NCI-H2107 treated with DMSO at 0.1 percent for 48 hours (cell line): Measurements from ENCODE around the gene ABI3BP.
"Not testable (repeated sequence)": the region's sequence is repeated elsewhere in the genome, so short reads cannot be mapped to it uniquely, and the experiment has no call there.

ENCODE experiments used
- DNase-seq: peaks from one replicate; lab custom pipeline; 2025; ENCODE audit not compliant: unreplicated experiment; lab: John Stamatoyannopoulos, UW

Gene ABI3BP

DNA sequence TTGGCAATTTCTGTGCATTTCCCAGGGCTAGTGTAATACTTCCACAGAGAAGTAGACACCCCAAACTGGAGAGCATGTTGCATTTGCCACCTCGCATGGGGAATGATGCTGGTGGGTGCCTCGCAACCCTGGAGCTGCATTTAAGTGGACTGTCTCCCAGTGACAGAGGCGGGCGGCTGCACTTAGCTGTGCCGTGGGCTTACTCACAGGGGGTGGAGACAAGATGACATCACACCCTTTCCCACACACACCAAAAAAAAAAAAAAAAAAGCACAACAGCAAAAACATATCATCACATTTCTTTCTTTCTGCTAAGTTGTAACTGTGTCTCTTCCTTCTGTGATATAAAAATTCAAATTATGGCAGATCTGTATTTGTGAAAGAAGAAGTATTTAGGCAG is at the start of gene ABI3BP:
Gene ABI3BP, minus strand, starts transcription at position 113 of the 400 bp plus-strand sequence. Its CDS starts 37 bp downstream, at position 76.
- no peak for DNase-seq

GRCh38 chr3:101039285-101039684 is 46.1 kb upstream of the ABI3BP start:
- DNase-seq: no peak

DNA sequence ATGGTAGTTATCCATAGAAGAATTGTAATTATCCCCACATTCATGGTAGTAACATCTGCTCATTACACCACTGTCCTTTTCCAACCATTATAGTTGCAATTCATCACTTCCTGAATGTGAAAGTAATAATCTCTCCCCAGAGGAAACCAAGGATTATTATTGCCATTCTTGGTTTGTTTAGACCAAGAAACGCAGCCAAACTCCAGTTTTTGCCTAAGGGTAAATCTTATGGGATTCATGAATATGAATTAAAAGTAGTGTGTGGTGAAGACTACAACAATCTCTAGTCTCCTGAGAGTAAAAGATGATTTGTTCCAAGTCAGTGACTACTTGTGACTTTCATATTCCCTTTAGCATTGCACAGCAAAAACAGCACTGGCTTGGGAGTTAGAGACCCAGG is 45.7 kb upstream of the ABI3BP start:
- DNase-seq: no peak

DNA sequence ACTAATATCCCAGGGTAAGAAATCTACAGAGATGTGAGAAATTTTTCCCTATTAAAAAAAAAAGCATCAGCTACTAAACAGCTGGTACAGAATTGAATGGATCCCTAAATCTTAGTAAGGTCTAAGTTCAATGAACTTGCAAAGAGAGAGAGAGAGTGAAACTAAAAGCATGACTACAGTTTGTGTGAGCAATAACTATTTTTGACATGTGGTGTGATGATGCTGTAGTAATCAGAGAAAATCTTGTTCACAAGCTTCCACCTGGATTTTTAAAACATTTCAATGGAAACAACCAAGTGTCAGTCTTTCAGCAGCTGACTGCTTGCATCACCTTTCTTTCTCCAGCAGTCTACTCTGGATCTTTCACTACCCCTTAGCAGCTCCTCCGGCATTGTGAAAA is 45.2 kb upstream of the ABI3BP start:
- no peak for DNase-seq

- no peak for DNase-seq
Observed at GRCh38 chr3:101037613-101038012, 44.4 kb upstream of the ABI3BP start.

DNA sequence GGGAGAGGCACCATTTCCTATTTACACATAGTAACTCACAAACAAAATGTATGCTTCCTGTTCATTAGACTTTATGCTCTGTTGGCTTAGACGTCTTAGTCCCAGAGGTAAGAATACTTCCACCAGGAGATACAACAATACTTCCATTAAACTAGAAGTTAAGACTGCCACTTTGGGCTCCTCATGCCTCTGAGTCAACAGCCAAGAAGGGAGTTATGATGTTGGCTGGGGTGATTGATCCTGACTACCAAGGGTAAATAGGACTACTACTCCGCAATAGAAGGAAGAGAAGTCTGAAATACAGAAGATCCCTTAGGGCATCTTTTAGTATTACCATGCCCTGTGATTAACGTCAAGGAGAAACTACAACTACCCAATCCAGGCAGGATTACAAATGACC is 43.5 kb upstream of the ABI3BP start:
- DNase-seq: no peak

DNA sequence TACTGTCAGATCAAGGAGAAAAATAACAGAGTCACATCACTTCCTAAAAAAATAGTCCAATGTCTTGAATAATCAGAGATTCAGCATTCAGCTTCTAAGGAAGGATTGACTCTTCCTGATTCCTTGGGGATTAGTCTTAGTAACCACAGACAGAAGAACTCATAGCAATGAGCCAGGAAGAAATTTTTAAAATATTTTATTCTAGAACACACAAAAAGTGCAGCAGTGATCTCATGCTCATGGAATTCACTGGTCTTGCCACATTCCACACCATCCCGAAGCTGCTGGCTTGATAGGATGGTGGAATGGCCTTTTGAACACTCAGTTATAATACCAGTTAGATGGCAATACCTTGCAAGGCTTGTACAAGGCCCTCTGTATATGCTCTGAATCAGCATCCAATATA is 43.0 kb upstream of the ABI3BP start:
- DNase-seq: no peak

DNA sequence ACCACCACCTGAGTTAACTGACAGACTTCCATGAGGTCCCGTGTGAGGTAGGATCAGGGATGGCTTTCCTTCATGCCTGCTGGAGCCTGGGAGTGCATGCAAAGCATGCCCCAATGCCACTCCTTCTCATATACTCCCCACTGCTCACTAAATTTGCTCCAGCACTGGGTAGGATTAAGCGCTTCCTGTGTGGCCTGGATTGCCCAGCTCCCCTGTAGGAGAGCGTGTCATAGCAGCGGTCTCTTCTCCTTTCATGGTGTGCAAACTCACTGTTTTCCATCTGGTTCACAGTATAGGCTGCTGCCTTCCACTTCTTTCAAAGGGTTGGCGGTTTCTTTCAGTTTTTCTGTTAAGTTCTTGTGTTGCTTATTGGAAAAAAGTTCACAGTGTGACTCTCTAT is 34.1 kb upstream of the ABI3BP start:
- no peak for DNase-seq

DNA sequence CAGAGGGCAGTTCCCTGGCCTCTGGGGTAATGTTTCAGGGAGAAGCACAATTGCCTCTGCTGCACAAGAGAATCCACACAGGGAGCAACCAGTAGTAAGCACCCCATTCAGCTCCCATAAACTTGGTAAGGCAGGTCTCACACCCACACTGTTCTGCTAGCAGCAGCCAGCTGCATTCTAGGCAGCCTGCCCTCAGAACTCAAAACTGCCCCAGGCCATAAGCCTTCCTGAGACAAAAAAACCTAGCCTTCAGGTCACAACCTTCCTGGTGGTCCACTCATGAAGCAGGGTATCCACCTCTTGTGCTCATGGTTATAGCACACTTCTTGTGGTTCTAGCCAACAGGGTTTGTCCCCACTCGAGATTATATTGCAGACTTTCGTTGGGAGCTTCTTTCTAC is 33.7 kb upstream of the ABI3BP start:
- no peak for DNase-seq

DNA sequence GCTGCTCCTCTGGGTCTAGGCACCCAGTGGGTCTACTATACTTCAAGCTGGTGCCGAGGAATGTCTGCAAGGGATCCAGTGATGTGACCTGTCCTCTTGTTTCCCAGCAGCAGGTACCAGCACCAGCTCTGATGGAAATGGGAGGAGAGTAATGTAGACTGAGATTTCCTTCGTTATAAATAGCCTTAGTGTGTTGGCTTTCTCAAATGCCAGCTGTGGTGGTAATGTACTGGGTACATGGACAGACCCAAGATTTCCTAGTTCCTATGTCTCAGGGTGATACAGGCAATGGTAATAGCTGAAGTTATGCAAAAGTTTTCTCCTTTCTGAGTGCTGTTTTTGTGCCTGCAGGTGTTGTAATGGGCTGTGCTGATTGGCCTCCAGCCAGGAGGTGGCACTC is 33.0 kb upstream of the ABI3BP start:
- no peak for DNase-seq

GRCh38 chr3:101020351-101021015 is 27.3 kb upstream of the ABI3BP start:
- no peak for DNase-seq

GRCh38 chr3:101017017-101017416 is 23.8 kb upstream of the ABI3BP start:
- no peak for DNase-seq

DNA sequence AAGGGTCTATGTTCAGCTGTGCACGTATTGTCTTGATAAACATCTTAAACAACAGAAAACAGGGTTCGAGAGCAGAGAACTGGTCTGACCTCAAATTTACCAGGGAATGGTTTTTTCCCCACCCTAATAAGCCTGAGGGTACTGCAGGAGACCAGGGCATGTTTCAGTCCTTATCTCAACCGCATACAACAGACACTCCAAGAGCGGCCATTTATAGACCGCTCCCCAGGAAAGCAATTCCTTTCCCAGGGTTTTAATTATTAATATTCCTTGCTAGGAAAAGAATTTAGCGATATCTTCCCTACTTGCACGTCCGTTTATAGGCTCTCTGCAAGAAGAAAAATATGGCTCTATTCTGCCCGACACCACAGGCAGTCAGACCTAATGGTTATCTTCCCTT is 19.1 kb upstream of the ABI3BP start:
- DNase-seq: not testable (repeated sequence)

GRCh38 chr3:101011136-101011535 is 17.9 kb upstream of the ABI3BP start:
- DNase-seq: no peak

DNA sequence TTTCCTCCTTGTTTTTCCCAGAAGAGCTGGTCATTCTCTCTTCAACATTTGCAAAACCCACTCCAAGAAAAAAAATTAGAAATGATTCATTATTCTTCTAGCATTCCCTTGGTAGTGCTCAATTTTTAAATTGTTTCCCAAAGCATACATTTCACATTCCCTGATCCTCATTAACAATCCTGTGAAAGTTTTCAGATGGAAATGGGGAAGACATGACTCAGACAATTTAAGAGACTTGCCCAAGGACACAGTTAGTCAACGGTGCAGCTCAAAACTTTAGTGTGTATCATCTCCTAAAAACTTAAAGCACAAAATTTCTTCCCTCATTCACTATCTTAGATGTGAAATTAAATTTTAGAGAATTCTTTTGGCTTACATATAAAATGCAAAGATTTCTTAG is 17.1 kb upstream of the ABI3BP start:
- DNase-seq: no peak

GRCh38 chr3:101009386-101009785 is 16.2 kb upstream of the ABI3BP start:
- DNase-seq: no peak

GRCh38 chr3:100999160-100999559 is 5.9 kb upstream of the ABI3BP start:
- no peak for DNase-seq

DNA sequence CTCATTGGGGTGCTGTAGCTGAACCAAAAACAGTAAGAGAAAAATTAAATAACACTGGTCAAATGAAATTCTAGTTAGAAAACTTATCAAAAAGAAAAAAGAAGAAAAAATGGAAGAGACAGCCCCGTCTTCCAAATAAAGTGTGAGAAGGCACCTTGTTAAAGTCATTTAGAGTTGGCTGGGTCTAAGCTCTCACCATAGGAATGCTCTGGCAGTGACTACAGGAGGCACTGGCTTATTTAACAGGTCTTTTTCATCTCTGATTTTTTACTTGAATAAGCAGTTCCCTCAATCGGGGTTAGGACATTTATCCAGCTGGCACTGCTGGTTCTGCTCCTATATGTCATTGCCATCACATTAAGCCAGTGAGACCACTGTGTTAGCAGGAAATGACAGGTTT is 1.6 kb upstream of the ABI3BP start:
- no peak for DNase-seq

- no peak for DNase-seq
Observed at GRCh38 chr3:100994187-100994586, 966 bp upstream of the ABI3BP start.

GRCh38 chr3:100992231-100993012 is 799 bp downstream of the ABI3BP start:
- DNase-seq: no peak

GRCh38 chr3:100988080-100988479 is 5.1 kb downstream of the ABI3BP start:
- DNase-seq: no peak

GRCh38 chr3:100984308-100984707 is 8.9 kb downstream of the ABI3BP start:
- DNase-seq: no peak

DNA sequence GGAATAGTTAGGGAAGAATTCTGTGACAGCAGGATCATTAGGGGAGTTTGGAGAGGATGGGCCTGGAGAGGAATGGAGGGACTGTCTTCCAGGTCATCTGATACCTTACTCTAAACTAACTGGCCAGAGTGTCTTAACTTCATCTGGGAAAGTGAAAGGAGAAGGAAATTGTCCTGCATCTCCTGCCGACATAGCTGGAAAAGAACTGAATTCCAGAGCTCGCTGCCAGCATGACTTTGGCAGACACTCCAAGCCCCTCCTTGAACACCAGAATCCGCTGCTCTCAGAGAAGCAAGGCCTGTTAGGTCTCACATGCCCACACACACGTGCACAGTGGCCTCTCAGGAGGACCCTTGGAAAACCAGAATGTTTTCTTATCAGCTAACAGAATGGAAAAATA is 10.5 kb downstream of the ABI3BP start:
- no peak for DNase-seq
